GM23248 (cell line): ENCODE measurements around the gene FAM83G. TPM values are rescaled to one million over a fixed set of nuclear protein-coding genes. Genes with fewer than 3 reads are reported as not detected.

Source experiments
- DNase-seq: peaks from one replicate; pipeline ENCODE4 v3.0.0-alpha.2; 2015
- H2AFZ ChIP-seq: fragments of 200-600 bp; sonication (generic); 2 replicates; pipeline ENCODE4 v1.6.1; 2016; ENCODE audit warnings: antibody characterized with exemption
- H3F3A ChIP-seq: fragments of 200-600 bp; sonication (generic); 2 replicates; pipeline ENCODE4 v1.6.1; 2016; ENCODE audit warnings: mild to moderate bottlenecking, antibody characterized with exemption, mixed run types; ENCODE audit not compliant: insufficient read depth
- H3K27ac ChIP-seq: fragments of 200-600 bp; sonication (generic); 2 replicates; pipeline ENCODE4 v1.5.1; 2016; ENCODE audit warnings: mild to moderate bottlenecking
- H3K27me3 ChIP-seq: fragments of 200-600 bp; sonication (generic); replicated peaks from 2 replicates; pipeline ENCODE4 v1.6.1; 2016; ENCODE audit warnings: mild to moderate bottlenecking; ENCODE audit not compliant: insufficient read depth
- H3K36me3 ChIP-seq: fragments of 200-600 bp; sonication (generic); 2 replicates; pipeline ENCODE4 v1.6.1; 2016; ENCODE audit warnings: low read depth, mild to moderate bottlenecking
- H3K4me1 ChIP-seq: fragments of 200-600 bp; sonication (generic); 2 replicates; pipeline ENCODE4 v1.6.1; 2016; ENCODE audit warnings: mild to moderate bottlenecking; ENCODE audit not compliant: insufficient read depth
- H3K4me2 ChIP-seq: fragments of 200-600 bp; sonication (generic); one replicate; pipeline ENCODE4 v1.6.1; 2016; ENCODE audit warnings: mild to moderate bottlenecking; ENCODE audit not compliant: unreplicated experiment
- H3K4me3 ChIP-seq: fragments of 200-600 bp; sonication (generic); 2 replicates; pipeline ENCODE4 v1.5.1; 2016; ENCODE audit warnings: mild to moderate bottlenecking
- H3K79me2 ChIP-seq: fragments of 200-600 bp; sonication (generic); 2 replicates; pipeline ENCODE4 v1.6.1; 2016; ENCODE audit warnings: mild to moderate bottlenecking; ENCODE audit not compliant: insufficient read depth
- H3K9ac ChIP-seq: fragments of 200-600 bp; sonication (generic); 2 replicates; pipeline ENCODE4 v1.6.1; 2016; ENCODE audit warnings: mild to moderate bottlenecking
- H3K9me2 ChIP-seq: fragments of 200-600 bp; sonication (generic); 2 replicates; pipeline ENCODE4 v1.6.1; 2016; ENCODE audit warnings: mixed run types, mild to moderate bottlenecking, moderate library complexity; ENCODE audit not compliant: insufficient read depth
- H3K9me3 ChIP-seq: fragments of 200-600 bp; sonication (generic); one replicate; pipeline ENCODE4 v1.6.1; 2017; ENCODE audit warnings: low read depth
- H4K20me1 ChIP-seq: fragments of 200-600 bp; sonication (generic); 2 replicates; pipeline ENCODE4 v1.6.0; 2016; ENCODE audit not compliant: insufficient read depth
- EZH2 ChIP-seq: fragments of 200-600 bp; sonication (generic); IDR thresholded peaks from 2 replicates; pipeline ENCODE4 v1.6.1; 2018; ENCODE audit warnings: antibody characterized with exemption, mild to moderate bottlenecking; ENCODE audit not compliant: insufficient read depth, poor library complexity, severe bottlenecking
- EZH2phosphoT487 ChIP-seq: fragments of 200-600 bp; sonication (generic); IDR thresholded peaks from 2 replicates; pipeline ENCODE4 v1.6.1; 2018; ENCODE audit warnings: antibody characterized with exemption, moderate library complexity, mild to moderate bottlenecking, low read depth; ENCODE audit not compliant: insufficient read depth
- WGBS, 2 experiments: methylation state at CpG; one replicate each; pipeline ENCODE4 v1.1.6; 2015 to 2017; ENCODE audit warnings: low lambda C conversion rate in 2 of 2, low coverage in 1 of 2; ENCODE audit errors: missing lambda C conversion rate in 2 of 2; 5-methylcytosine and 5-hydroxymethylcytosine counted together
- in situ Hi-C: fragments of 300-500 bp; cut with MboI; formaldehyde crosslinking; loops from 2 replicates; pipeline ENCODE4 v1.15.0; 2020
- polyA plus RNA-seq: library from polyadenylated mRNA; unstranded; fragments of >200 nt; fragmentation: Nextera tagmentation; extraction: Ambion mirVana; gene quantifications from 2 replicates; pipeline ENCODE4 v1.2.1, GENCODE V29; 2016
- total RNA-seq: library from RNA; depleted of rRNA; stranded (reverse); fragments of >200 nt; shearing (Covaris generic); gene quantifications from 2 replicates; pipeline ENCODE4 v1.2.3, GENCODE V29; 2014

FAM83G gene
- total and polyA plus RNA-seq, 2 experiments from 2014 or later = 8.9 to 26.2 TPM

- 93 to 94% methylated on average over 9 of the region's 9 CpGs for WGBS, 2 experiments
- no peak overlapping the region for H3K4me3 ChIP-seq
- H3K36me3 ChIP-seq = no peaks in the 10 kb centered on the region; the same call in 1 of the 2 replicates
- no peak overlapping the region for H3K27ac ChIP-seq
- no peak overlapping the region for H3K9ac ChIP-seq
- H3K4me2 ChIP-seq = no peak overlapping the region
- peaks cover 75% of the 10 kb centered on the region for H3K79me2 ChIP-seq
- no peak overlapping the region for H2AFZ ChIP-seq
- H3K27me3 ChIP-seq = no peaks in the 10 kb centered on the region
- TF ChIP-seq EZH2phosphoT487 = no peak
- no peak for TF ChIP-seq EZH2
- DNase-seq = no peak
- no peaks in the 10 kb centered on the region for H3F3A ChIP-seq
- in situ Hi-C loops = no loop called here
- no peaks in the 10 kb centered on the region for H3K9me3 ChIP-seq
- H3K9me2 ChIP-seq = no peaks in the 10 kb centered on the region
- H3K4me1 ChIP-seq = no peaks in the 10 kb centered on the region
- H4K20me1 ChIP-seq = no peaks in the 10 kb centered on the region
Observed at GRCh38 chr17:18988546-18989173, 15.9 kb downstream of the FAM83G start.

- Histone ChIP-seq H4K20me1 (no peaks in the 10 kb centered on the region), H3K27me3 (no peaks in the 10 kb centered on the region), H3F3A (no peaks in the 10 kb centered on the region), H3K4me1 (no peaks in the 10 kb centered on the region), H3K9me3 (no peaks in the 10 kb centered on the region), H3K36me3 (no peaks in the 10 kb centered on the region; the same call in 1 of the 2 replicates), H2AFZ (no peak overlapping the region), H3K4me3 (no peak overlapping the region), H3K27ac (no peak overlapping the region), H3K9ac (no peak overlapping the region), H3K4me2 (no peak overlapping the region), H3K9me2 (no peaks in the 10 kb centered on the region), H3K79me2 (peaks cover 73% of the 10 kb centered on the region)
- no peak for DNase-seq
- no peak for TF ChIP-seq EZH2
- no peak for TF ChIP-seq EZH2phosphoT487
- 94 to 96% methylated on average over 14 of the region's 14 CpGs for WGBS, 2 experiments
- in situ Hi-C loops = no loop called here
Observed at GRCh38 chr17:18987862-18988545, 16.6 kb downstream of the FAM83G start.

DNA sequence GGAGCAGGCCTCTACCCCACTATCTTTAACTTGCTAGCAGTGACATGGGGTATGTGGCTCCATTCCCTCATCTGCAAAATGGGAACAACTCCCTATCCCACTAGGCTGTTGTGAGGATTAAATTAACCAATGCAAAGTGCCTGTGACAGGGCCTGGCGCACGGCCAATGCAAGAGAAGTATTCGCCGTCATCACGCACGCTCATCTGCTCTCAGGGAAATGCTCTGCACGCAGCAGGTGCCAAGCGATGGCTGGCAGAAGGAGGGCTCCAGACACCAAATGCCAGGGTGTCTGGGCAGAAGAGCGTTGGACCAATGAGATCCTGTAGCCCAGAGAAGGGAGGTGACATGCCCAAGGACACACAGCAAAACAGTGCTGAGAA is 17.3 kb downstream of the FAM83G start:
- Histone ChIP-seq H4K20me1 (no peaks in the 10 kb centered on the region), H3K9ac (no peak overlapping the region), H3F3A (peaks cover 4% of the 10 kb centered on the region; the same call in 1 of the 2 replicates), H3K9me2 (no peaks in the 10 kb centered on the region), H3K27me3 (no peaks in the 10 kb centered on the region), H3K79me2 (peaks cover 73% of the 10 kb centered on the region), H3K4me2 (no peak overlapping the region), H3K36me3 (no peaks in the 10 kb centered on the region; the same call in 1 of the 2 replicates), H2AFZ (no peak overlapping the region), H3K9me3 (no peaks in the 10 kb centered on the region), H3K4me3 (no peak overlapping the region), H3K4me1 (no peaks in the 10 kb centered on the region; the same call in none of the 2 replicates), H3K27ac (no peak overlapping the region)
- DNase-seq = no peak
- WGBS, 2 experiments = 83% methylated on average over 9 of the region's 9 CpGs
- in situ Hi-C loops = no loop called here
- TF ChIP-seq EZH2 (no peak), EZH2phosphoT487 (no peak)

DNA sequence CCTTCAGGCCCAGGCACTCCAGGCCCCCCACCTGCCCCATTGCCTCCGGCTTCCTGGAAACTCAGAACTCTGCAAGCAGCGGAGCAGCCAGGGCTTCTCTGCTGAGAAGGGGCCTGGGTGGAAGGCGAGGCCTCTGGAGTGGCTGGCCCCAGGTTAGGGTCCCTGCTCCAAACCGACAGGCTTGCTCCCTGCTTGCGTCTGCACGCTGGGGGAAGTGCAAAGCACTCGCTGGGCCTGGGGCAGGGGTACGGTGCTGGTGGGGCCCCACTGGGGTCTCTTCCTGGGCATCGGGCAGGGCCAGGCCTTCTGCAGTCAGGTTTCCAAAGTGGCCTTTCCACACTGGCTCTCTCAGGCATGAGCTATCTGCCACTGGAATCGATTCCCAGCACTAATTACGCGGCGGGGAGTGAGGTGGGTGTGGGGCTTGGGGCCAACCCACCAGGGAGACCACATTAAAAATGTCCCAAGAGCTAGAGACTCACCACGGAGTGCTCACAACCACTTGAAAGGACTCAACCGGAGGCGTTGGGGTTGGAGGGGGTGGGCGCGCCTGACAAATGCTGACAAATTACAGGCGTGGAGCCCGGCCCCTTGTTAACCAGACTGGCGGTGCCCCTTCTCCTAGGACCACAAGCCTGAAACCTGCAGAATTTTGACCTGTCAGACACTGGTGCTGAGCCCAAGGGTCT is 17.9 kb downstream of the FAM83G start:
- no peak overlapping the region for H2AFZ ChIP-seq
- H4K20me1 ChIP-seq = no peaks in the 10 kb centered on the region
- no peaks in the 10 kb centered on the region for H3K27me3 ChIP-seq
- no peak for DNase-seq
- peaks cover 2% of the 10 kb centered on the region for H3K4me1 ChIP-seq
- no peaks in the 10 kb centered on the region; the same call in 1 of the 2 replicates for H3K36me3 ChIP-seq
- H3K4me2 ChIP-seq = no peak overlapping the region
- H3K4me3 ChIP-seq = no peak overlapping the region
- no peaks in the 10 kb centered on the region for H3K9me2 ChIP-seq
- no peak overlapping the region for H3K9ac ChIP-seq
- TF ChIP-seq EZH2 = no peak
- no peak for TF ChIP-seq EZH2phosphoT487
- no peaks in the 10 kb centered on the region for H3K9me3 ChIP-seq
- H3K79me2 ChIP-seq = peaks cover 70% of the 10 kb centered on the region
- WGBS, 2 experiments = 90 to 93% methylated on average over 19 to 21 of the region's 21 CpGs
- in situ Hi-C loops = no loop called here
- peaks cover 4% of the 10 kb centered on the region; the same call in 1 of the 2 replicates for H3F3A ChIP-seq
- no peak overlapping the region for H3K27ac ChIP-seq
